Brain microvascular endothelial cell (primary cell): Measurements from ENCODE around the gene CHST13.

Experiments
- DNase-seq: peaks from one replicate; pipeline ENCODE4 v3.0.0-alpha.2; 2020
- H3K27ac ChIP-seq: fragments of 250-450 bp; sonication (Bioruptor Pico); 2 replicates; pipeline ENCODE4 v1.5.1; 2020; ENCODE audit warnings: mild to moderate bottlenecking, moderate library complexity
- H3K27me3 ChIP-seq: fragments of 250-450 bp; sonication (Bioruptor Pico); replicated peaks from 2 replicates; pipeline ENCODE4 v1.5.1; 2020; ENCODE audit warnings: mild to moderate bottlenecking
- H3K36me3 ChIP-seq: fragments of 250-450 bp; sonication (Bioruptor Pico); replicated peaks from 2 replicates; pipeline ENCODE4 v1.5.1; 2020; ENCODE audit warnings: mild to moderate bottlenecking
- H3K4me3 ChIP-seq: 2 replicates; pipeline ENCODE4 v1.5.1; 2011; ENCODE audit warnings: low read depth, mild to moderate bottlenecking, control low read depth, low read length, moderate library complexity
- CTCF ChIP-seq: IDR thresholded peaks from 2 replicates; pipeline ENCODE4 v1.5.1; 2011; ENCODE audit warnings: low read depth, mild to moderate bottlenecking, moderate library complexity, low read length, control low read depth, inconsistent platforms; ENCODE audit errors: missing control alignments
- in situ Hi-C: cut with HindIII; loops from 2 replicates; pipeline ENCODE4 v1.10.0; 2017; ENCODE audit warnings: low sequenced_read_pairs, low pct_ligation_motif_present

CHST13 gene

GRCh38 chr3:126556637-126557414 lies 32.9 kb downstream of the CHST13 start:
- TF ChIP-seq CTCF, result no peak
- Histone ChIP-seq H3K36me3 (no peaks in the 10 kb centered on the region), H3K27me3 (peaks cover 4% of the 10 kb centered on the region), H3K27ac (no peak overlapping the region), H3K4me3 (no peak overlapping the region)
- in situ Hi-C loops, result no loop called here
- no peak for DNase-seq

- Histone ChIP-seq H3K27me3 (peaks cover 6% of the 10 kb centered on the region), H3K27ac (no peak overlapping the region), H3K36me3 (no peaks in the 10 kb centered on the region), H3K4me3 (no peak overlapping the region)
- TF ChIP-seq CTCF, result no peak
- in situ Hi-C loops, result no loop called here
- no peak for DNase-seq
These were observed 33.4 kb downstream of the CHST13 start for GRCh38 chr3:126557415-126557745.

- H3K4me3 ChIP-seq, result no peak overlapping the region
- no peaks in the 10 kb centered on the region for H3K36me3 ChIP-seq
- H3K27ac ChIP-seq, result no peak overlapping the region
- in situ Hi-C loops, result no loop called here
- no peak for DNase-seq
- TF ChIP-seq CTCF, result no peak
- H3K27me3 ChIP-seq, result peaks cover 6% of the 10 kb centered on the region
These were observed 33.8 kb downstream of the CHST13 start for GRCh38 chr3:126557761-126558160.

DNA sequence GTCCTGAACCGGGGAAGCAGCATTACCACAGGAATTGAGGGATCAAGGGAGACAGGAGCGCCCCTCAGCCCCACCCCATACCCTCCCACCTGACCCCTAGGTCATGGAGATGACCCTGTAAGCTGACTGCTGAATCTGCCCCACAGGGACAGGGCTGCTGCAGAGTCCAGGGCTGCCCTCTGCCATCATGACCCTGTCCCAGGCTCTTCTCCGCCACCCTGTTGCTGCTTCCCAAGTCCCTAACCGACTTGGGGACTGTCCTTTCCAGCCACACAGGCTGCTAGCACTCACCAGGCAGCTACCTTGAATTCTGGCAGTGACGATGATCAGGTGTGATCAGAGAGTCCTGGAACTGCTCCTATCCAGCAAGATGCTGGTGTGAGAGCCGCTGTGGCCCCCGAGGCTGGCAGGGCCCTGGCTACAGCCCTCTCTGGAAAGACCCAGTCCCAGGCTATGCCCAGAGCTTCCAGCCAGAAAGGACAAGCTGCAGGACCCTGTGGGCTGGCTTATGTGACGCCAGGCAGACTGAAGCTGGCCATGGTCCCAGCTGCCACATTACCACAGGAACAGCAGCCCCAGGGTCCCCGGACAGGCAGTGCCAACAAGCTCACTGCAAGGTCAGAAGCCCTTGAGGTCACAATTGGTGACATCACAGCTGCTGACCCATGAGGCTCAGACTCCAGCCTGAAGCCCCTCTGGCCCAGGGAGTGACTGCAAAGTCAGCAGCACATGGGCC lies 34.5 kb downstream of the CHST13 start, which contains the start of gene C3orf22:
TSS of gene C3orf22 (minus strand) at position 597 of the 736 bp plus-strand sequence. CDS start 5,542 bp downstream, outside the sequence.
- in situ Hi-C loops, result no loop called here
- H3K27me3 ChIP-seq, result peaks cover 9% of the 10 kb centered on the region
- no peak for TF ChIP-seq CTCF

GRCh38 chr3:126562737-126563276 lies 38.9 kb downstream of the CHST13 start:
- Histone ChIP-seq H3K27ac (no peak overlapping the region), H3K4me3 (no peak overlapping the region), H3K36me3 (no peaks in the 10 kb centered on the region), H3K27me3 (peaks cover 25% of the 10 kb centered on the region)
- TF ChIP-seq CTCF, result no peak
- no peak for DNase-seq
- in situ Hi-C loops, result no loop called here

More for the DNA sequence above, 34.5 kb downstream of the CHST13 start, which contains the start of gene C3orf22:
- Histone ChIP-seq H3K27ac (no peak within 1 kb of the TSS), H3K36me3 (no peaks in the 10 kb centered on the region), H3K4me3 (no peak within 1 kb of the TSS)
- no peak for DNase-seq
